ENCODE results near the gene HMGN1.

HMGN1 gene

DNA sequence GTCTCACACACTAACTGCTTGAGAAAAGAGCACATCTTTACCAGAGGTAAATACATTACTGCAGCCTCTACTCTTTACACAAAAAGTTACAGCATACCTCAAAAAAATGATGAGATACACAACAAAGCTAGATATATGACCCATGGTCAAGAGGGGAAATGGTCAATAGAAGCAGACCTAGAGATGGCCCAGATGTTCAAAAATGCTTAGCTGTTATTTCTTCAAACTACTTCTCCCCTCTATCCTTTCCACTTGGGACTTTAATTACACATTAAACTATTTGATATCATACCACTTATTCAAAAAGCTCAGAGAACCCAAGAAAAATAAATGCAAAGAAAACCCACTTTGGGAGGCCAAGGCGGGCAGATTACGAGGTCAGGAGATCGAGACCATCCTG lies 48.3 kb downstream of the HMGN1 start:
- no peak overlapping the region for H3K4me3 ChIP-seq (ENCODE audit: low read depth in 1 of 2, low read length in 2 of 2)
- H4K20me1 ChIP-seq (ENCODE audit: insufficient read depth, low read length) = peaks cover 18% of the 10 kb centered on the region
- no peak overlapping the region for H3K27ac ChIP-seq (ENCODE audit: low read length)
- DNase-seq (no peak), ATAC-seq (ENCODE audit: insufficient read depth, low read depth) (no peak)
- TF ChIP-seq EZH2 (IDR thresholded peaks at IDR 0.05; ENCODE audit: borderline replicate concordance, low read depth, low read length, severe bottlenecking) = no peak
- TF ChIP-seq, protein P1, sequence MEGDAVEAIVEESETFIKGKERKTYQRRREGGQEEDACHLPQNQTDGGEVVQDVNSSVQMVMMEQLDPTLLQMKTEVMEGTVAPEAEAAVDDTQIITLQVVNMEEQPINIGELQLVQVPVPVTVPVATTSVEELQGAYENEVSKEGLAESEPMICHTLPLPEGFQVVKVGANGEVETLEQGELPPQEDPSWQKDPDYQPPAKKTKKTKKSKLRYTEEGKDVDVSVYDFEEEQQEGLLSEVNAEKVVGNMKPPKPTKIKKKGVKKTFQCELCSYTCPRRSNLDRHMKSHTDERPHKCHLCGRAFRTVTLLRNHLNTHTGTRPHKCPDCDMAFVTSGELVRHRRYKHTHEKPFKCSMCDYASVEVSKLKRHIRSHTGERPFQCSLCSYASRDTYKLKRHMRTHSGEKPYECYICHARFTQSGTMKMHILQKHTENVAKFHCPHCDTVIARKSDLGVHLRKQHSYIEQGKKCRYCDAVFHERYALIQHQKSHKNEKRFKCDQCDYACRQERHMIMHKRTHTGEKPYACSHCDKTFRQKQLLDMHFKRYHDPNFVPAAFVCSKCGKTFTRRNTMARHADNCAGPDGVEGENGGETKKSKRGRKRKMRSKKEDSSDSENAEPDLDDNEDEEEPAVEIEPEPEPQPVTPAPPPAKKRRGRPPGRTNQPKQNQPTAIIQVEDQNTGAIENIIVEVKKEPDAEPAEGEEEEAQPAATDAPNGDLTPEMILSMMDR (IDR thresholded peaks at IDR 0.05; ENCODE audit: borderline replicate concordance, extremely low read depth, low read length, poor library complexity, severe bottlenecking) = no peak
- H3K4me1 ChIP-seq (ENCODE audit: insufficient read depth, low read length) = no peaks in the 10 kb centered on the region
- H3K79me2 ChIP-seq (ENCODE audit: insufficient read depth, low read length) = peaks cover 76% of the 10 kb centered on the region
- H3K36me3 ChIP-seq (ENCODE audit: insufficient read depth, low read length) = peaks cover 94% of the 10 kb centered on the region
- no peak overlapping the region for H2AFZ ChIP-seq (ENCODE audit: low read depth, low read length)
- H3K4me2 ChIP-seq (ENCODE audit: insufficient read depth, low read length) = no peak overlapping the region
- H3K9ac ChIP-seq (ENCODE audit: low read depth, low read length) = no peak overlapping the region
- no peaks in the 10 kb centered on the region for H3K27me3 ChIP-seq (ENCODE audit: insufficient read depth, low read length, poor library complexity)
- H3K9me3 ChIP-seq (ENCODE audit: insufficient read depth, low read length, severe bottlenecking) = no peaks in the 10 kb centered on the region

DNA sequence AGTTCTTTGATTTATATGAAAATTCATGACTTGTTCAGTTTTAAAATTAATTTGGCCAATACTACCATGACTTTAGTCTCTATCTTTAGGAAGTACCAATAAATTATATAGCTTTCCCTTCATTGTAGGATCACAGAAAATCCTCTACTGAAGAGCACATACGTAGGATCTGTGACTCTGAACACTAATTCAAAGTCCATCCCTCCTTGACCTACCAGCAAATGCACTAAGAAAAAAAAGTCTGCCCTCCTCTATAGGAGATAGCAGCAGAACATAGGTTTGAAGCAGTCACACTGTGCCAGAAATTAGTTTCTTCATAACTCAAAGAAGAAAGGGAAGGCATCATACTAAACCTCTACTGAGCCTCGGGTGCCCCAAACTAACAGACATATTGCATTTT lies 52.0 kb downstream of the HMGN1 start:
- Histone ChIP-seq H3K27me3 (ENCODE audit: insufficient read depth, low read length, poor library complexity) (no peaks in the 10 kb centered on the region), H3K27ac (ENCODE audit: low read length) (no peak overlapping the region), H3K9ac (ENCODE audit: low read depth, low read length) (no peak overlapping the region), H3K79me2 (ENCODE audit: insufficient read depth, low read length) (peaks cover 61% of the 10 kb centered on the region), H3K4me2 (ENCODE audit: insufficient read depth, low read length) (no peak overlapping the region), H4K20me1 (ENCODE audit: insufficient read depth, low read length) (peaks cover 18% of the 10 kb centered on the region), H3K4me1 (ENCODE audit: insufficient read depth, low read length) (no peaks in the 10 kb centered on the region), H3K9me3 (ENCODE audit: insufficient read depth, low read length, severe bottlenecking) (no peaks in the 10 kb centered on the region), H3K36me3 (ENCODE audit: insufficient read depth, low read length) (peaks cover 95% of the 10 kb centered on the region), H3K4me3 (ENCODE audit: low read depth in 1 of 2, low read length in 2 of 2) (no peak overlapping the region), H2AFZ (ENCODE audit: low read depth, low read length) (no peak overlapping the region)
- ATAC-seq (ENCODE audit: insufficient read depth, low read depth) (no peak), DNase-seq (no peak)
- TF ChIP-seq, protein P1 (IDR thresholded peaks at IDR 0.05; ENCODE audit: borderline replicate concordance, extremely low read depth, low read length, poor library complexity, severe bottlenecking) = no peak
- TF ChIP-seq EZH2 (IDR thresholded peaks at IDR 0.05; ENCODE audit: borderline replicate concordance, low read depth, low read length, severe bottlenecking) = no peak

All from DND-41 (cell line).